Fibroblast of peridontal ligament (primary cell): ENCODE measurements around the gene FBXW10.
"Not testable (repeated sequence)": the region's sequence is repeated elsewhere in the genome, so short reads cannot be mapped to it uniquely, and the experiment has no call there.

Source experiments
- DNase-seq: peaks from one replicate; pipeline ENCODE4 v3.0.0-alpha.2; 2010; ENCODE audit errors: extremely low read depth

Gene FBXW10, protein sequence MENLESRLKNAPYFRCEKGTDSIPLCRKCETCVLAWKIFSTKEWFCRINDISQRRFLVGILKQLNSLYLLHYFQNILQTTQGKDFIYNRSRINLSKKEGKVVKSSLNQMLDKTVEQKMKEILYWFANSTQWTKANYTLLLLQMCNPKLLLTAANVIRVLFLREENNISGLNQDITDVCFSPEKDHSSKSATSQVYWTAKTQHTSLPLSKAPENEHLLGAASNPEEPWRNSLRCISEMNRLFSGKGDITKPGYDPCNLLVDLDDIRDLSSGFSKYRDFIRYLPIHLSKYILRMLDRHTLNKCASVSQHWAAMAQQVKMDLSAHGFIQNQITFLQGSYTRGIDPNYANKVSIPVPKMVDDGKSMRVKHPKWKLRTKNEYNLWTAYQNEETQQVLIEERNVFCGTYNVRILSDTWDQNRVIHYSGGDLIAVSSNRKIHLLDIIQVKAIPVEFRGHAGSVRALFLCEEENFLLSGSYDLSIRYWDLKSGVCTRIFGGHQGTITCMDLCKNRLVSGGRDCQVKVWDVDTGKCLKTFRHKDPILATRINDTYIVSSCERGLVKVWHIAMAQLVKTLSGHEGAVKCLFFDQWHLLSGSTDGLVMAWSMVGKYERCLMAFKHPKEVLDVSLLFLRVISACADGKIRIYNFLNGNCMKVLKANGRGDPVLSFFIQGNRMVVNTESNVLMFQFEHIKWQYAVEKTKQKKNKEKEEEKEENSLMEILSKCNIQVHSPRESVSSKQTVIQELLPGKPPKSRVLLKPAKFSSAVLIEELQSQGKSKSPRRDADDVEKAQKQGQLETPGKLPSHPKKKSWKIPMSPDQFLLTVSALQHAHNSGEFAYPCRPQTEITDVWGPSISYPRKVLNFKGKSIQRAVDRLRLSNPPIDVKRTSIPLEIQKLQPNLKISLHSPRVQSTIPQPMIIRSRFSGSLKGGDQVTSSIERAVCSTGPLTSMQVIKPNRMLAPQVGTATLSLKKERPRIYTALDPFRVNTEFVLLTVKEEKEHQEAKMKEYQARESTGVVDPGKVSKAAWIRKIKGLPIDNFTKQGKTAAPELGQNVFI

DNA sequence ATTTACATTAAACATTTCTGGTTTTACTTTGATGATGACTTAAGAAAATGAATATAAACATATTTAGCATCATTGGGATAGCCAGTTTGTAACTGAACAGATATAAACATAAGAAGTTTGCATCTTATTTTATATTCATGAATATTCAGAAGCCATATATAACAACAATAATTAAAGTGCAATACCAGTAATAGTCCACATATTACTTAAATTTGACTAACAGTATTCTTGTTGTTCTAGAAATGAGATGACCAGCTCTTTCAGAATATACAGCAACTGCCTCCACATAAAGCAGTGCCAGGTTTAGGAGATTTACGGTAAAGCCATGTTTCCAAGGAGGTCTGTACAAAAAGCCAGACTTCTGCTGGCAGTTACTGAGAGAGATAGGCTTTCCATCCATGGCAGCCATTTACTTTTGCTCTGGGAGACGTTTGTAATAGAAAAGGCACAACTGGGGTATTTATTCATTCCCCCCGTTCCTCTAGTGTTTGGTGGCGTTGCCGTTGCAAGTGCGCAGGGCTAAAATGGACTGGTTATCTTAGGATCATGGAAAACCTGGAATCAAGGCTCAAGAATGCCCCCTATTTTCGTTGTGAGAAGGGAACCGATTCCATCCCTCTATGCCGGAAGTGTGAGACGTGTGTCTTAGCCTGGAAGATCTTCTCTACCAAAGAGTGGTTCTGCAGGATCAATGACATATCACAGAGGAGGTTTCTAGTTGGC lies at the start of gene FBXW10:
Gene FBXW10, plus strand, starts transcription at position 356 of the 723 bp plus-strand sequence. Its CDS starts 191 bp downstream, at position 547.
- DNase-seq: peak; percentile 8

DNA sequence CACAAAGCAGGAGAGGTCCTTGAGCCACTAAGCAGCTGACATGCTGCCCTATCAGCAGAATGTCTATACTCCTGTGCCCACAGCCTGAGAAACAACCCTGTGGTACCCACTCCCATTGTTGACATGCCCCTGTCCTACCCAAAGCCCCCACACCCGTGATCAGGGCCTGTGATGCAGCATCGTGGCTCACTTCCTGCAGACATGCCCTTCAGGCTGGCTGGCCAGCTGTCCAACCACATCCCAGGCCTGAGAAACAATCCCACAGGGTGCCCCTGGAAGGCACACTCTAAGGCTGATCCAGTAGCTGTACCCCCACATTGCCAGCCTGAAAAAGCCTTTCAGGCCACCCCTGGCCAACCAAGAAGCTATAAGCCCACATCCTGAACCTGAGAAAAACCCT lies 48.7 kb upstream of the FBXW10 start:
- not testable (repeated sequence) for DNase-seq

DNA sequence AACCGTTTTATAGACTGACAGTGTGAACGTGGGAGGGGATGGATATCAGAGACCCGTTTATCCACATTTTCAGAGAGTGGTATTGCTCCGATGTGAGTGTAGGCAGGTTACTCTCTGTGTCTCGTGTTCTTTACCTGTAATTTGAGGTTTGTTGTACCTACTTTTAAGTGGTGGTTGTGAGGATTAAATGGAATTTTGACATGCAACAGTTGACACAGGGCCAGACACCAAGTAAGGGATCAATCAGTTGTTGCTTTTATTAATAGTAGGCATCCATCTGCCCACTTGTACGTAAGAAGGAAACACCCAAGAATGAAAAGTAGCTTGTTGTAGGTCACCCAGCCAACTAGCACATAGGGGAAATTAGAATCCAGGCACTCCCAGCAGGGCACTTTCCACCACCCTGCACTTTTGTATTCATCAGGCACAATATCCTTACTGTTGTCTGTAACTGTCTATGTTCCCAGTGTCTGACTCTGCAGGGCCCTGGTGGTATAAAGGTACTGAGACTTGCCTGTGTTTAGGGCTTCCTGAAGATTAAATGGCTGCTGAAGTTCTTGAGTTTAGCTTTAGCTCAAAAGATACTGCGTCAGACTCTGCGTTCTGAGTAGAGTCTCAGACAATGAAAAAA lies 45.3 kb upstream of the FBXW10 start:
- not testable (repeated sequence) for DNase-seq

- DNase-seq: not testable (repeated sequence)
Measured at GRCh38 chr17:18705955-18706354, 37.9 kb upstream of the FBXW10 start.

GRCh38 chr17:18708215-18708614 lies 35.6 kb upstream of the FBXW10 start:
- DNase-seq: not testable (repeated sequence)

GRCh38 chr17:18712354-18712999 lies 31.4 kb upstream of the FBXW10 start:
- peak; percentile 71 for DNase-seq

DNA sequence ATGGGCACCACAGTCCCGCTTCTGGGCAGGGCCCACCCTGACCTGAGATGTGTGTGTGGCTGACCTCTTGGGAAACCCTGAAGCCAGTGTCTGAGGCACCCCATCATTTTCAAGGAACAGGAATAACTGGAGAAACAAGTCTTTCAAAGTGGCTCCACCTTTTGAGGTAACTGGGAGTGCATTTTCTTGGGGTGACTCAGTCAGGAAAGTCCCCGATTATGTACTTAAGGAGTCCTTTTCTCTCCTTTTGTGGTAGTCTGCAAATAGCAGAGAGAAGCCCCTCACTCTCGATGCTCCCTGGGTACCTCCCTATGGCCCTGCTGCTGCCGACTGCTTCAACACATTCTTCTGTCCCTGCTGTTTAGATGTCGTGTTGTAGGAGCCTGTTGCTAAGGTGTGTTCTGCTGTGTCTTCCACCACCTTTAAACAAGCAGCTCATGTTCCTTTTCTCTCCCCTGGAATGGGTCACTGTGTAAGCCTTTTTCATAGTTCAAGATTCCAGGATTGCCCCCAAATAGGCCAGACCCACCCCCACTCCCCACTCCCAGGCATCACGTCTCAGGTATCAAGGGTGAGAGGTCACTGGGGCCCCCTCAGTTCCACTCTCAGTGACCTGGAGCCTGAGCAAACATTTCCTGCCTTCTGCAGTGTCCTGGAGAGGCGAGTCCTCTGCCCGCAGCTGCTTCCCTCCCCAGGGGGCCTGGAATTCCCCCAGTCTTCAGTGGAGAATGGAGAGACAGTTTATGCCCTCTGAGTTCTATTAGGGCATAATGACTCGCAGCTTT lies 25.0 kb upstream of the FBXW10 start:
- peak; percentile 10 for DNase-seq

DNA sequence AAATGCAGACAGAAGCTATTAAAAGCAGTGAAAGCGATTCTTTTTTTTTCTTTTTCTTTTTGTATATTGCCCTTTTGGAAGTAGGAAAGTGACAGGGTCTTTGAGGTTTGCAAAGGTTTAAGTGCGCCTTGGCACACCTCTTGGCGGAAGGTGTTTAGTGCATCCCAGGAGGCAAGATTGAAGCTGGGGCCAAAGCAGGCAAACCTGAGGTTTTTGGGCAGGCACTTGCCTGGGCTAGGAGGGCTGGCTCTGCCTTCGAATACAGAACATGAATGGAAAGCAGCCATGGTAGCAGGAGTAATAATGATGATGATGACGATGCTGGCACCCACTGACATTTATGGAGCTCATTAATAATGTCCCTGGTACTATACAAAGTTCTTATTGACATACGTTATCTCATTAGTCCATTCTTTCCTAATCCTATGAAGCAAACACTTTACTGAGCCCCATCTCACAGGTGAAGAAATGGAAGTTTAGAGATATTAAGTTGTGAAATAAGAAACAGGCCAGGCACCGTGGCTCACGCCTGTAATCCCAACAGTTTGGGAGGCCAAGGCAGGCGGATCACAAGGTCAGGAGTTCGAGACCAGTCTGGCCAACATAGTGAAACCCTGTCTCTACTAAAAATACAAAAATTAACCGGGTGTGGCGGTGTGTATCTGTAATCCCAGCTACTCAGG lies 24.3 kb upstream of the FBXW10 start:
- not testable (repeated sequence) for DNase-seq

DNA sequence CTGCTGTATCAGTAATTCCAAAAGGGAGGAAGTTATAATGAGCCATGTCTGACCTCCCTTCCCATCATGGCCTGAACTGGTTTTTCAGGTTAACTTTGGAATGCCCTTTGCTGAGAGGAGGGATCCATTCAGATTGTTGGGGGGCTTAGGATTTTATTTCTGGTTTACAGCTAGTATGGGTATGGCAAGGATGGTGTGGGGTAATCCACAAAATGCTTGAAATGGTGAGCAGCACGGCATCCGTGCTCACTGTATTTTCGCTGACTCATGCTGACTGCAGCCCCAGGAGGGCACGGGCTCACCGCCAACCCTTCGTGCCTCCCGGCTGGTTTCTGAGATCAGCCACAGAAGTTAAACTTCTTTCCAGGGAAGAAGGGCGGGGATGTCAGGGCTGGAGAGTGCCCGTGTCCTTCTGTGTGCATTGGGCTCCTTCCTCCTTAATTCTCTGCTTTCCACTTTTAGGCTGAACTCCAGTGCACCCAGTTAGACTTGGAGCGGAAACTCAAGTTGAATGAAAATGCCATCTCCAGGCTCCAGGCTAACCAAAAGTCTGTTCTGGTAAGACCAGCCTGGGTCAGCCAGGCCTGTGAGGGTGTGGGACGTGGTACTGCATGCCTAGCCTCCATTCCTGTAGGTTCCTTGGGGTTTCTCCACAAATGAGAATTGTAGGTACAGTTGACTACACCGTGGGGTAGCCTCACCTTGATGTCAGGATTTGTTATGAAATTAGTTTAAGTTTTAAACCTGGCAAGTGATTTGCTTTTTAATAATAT lies 21.9 kb upstream of the FBXW10 start:
- not testable (repeated sequence) for DNase-seq

DNA sequence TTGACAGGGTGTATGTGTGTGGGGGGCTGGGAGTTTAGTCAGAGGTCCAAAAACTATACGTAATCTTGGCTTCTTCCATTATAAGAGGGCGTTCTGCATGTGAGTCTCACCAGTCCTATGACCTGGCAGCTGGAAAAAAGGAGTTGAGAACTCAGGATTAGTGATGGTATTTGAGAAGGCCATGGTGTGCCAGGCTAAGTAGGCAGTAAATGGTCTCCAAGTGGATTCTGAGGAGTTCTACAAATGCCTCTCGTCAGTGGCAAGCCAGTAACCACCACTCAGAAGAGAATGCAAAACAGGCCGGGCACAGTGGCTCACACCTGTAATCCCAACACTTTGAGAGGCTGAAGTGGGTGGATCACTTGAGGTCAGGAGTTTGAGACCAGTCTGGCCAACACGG lies 21.2 kb upstream of the FBXW10 start:
- DNase-seq: not testable (repeated sequence)

- not testable (repeated sequence) for DNase-seq
Measured at GRCh38 chr17:18723509-18723908, 20.3 kb upstream of the FBXW10 start.

DNA sequence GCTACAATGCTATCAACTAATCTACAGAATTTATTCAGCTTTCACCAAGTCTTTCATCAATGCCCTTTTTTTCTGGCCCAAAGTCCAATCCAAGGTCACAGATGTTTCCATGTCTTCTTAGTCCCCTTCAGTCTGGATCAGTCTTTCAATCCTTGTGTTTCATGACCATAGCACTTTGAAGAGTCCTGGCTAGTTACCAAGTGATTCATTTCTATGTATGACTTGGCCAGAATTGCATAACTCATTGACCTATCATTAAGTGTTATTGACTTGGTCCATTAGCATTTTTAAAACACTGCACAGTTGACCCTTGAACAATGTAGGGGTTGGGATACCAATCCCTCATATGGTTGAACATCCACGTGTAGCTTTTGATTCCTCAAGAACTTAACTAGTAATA lies 11.4 kb upstream of the FBXW10 start:
- DNase-seq: not testable (repeated sequence)

- not testable (repeated sequence) for DNase-seq
Measured at GRCh38 chr17:18733350-18733749, 10.5 kb upstream of the FBXW10 start.

GRCh38 chr17:18739616-18740391 lies 4.0 kb upstream of the FBXW10 start:
- peak; percentile 74 for DNase-seq

DNA sequence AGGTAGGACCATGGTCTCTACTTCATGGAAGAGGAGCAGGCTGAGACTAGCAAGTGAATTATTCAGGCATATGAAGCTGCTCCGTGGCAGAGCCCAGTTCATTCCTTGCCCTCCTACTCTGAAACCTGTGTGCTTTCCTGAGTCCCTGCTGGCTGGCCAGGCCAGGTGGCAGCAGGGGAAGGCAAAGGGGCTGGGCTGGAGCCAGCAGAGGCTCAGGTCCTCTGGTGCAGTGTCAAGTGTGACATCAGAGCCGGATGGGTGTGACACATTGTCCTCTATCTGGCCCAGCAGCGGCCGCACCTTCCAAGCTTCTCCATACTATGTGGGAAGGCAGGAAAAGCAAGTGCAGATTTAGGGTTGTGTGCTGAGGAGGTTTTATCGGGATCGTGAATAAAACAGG lies 2.6 kb upstream of the FBXW10 start:
- DNase-seq: not testable (repeated sequence)

- not testable (repeated sequence) for DNase-seq
Measured at GRCh38 chr17:18744726-18745125, 872 bp downstream of the FBXW10 start.

GRCh38 chr17:18746551-18746950 lies 2.7 kb downstream of the FBXW10 start:
- not testable (repeated sequence) for DNase-seq
